GM12864 (cell line): ENCODE results near the gene SV2C.

Experiments
- DNase-seq: peaks from one replicate; pipeline ENCODE4 v3.0.0-alpha.2; 2011; ENCODE audit warnings: low read depth
- H3K4me3 ChIP-seq: 2 replicates; pipeline ENCODE4 v1.5.1; 2011; ENCODE audit warnings: mild to moderate bottlenecking, low read depth, low read length, control low read depth
- CTCF ChIP-seq: IDR thresholded peaks from 2 replicates; pipeline ENCODE4 v1.5.1; 2011; ENCODE audit warnings: low read depth, mild to moderate bottlenecking, moderate library complexity, low read length, control low read depth, inconsistent platforms; ENCODE audit errors: missing control alignments

The SV2C gene

GRCh38 chr5:76165711-76166374, 82.7 kb downstream of the SV2C start:
- no peak for TF ChIP-seq CTCF
- DNase-seq: no peak
- H3K4me3 ChIP-seq: no peak overlapping the region

- no peak for DNase-seq
- TF ChIP-seq CTCF: no peak
- no peak overlapping the region for H3K4me3 ChIP-seq
Measured at GRCh38 chr5:76166886-76167576, 83.8 kb downstream of the SV2C start.

GRCh38 chr5:76169146-76169905, 86.1 kb downstream of the SV2C start:
- DNase-seq: no peak
- no peak for TF ChIP-seq CTCF
- no peak overlapping the region for H3K4me3 ChIP-seq

- DNase-seq: no peak
- no peak overlapping the region for H3K4me3 ChIP-seq
- TF ChIP-seq CTCF: no peak
Measured at GRCh38 chr5:76174101-76174500, 90.9 kb downstream of the SV2C start.

GRCh38 chr5:76175051-76175666, 92.0 kb downstream of the SV2C start:
- TF ChIP-seq CTCF: peak; percentile 89
- no peak overlapping the region; the same call in 1 of the 2 replicates for H3K4me3 ChIP-seq
- DNase-seq: peak; percentile 25

- no peak overlapping the region; the same call in 1 of the 2 replicates for H3K4me3 ChIP-seq
- no peak for TF ChIP-seq CTCF
- peak; percentile 51 for DNase-seq
Measured at GRCh38 chr5:76175821-76176403, 92.7 kb downstream of the SV2C start.
